Astrocyte of the spinal cord (primary cell): ENCODE measurements around the gene KRTAP10-10.

ENCODE experiments used
- DNase-seq: peaks from one replicate; pipeline ENCODE4 v3.0.0; 2011; ENCODE audit warnings: low read depth, low spot score
- H3K4me3 ChIP-seq: 2 replicates; pipeline ENCODE4 v1.5.1; 2011; ENCODE audit warnings: low read depth, mild to moderate bottlenecking, low read length, moderate library complexity
- in situ Hi-C: cut with HindIII; loops from 2 replicates; pipeline ENCODE4 v1.10.0; 2017; ENCODE audit warnings: low sequenced_read_pairs
- TF ChIP-seq, protein P1 (sequence below): IDR thresholded peaks from 2 replicates; pipeline ENCODE4 v1.5.1; 2012; ENCODE audit warnings: low read depth, mild to moderate bottlenecking, low read length, inconsistent platforms

The KRTAP10-10 gene

DNA sequence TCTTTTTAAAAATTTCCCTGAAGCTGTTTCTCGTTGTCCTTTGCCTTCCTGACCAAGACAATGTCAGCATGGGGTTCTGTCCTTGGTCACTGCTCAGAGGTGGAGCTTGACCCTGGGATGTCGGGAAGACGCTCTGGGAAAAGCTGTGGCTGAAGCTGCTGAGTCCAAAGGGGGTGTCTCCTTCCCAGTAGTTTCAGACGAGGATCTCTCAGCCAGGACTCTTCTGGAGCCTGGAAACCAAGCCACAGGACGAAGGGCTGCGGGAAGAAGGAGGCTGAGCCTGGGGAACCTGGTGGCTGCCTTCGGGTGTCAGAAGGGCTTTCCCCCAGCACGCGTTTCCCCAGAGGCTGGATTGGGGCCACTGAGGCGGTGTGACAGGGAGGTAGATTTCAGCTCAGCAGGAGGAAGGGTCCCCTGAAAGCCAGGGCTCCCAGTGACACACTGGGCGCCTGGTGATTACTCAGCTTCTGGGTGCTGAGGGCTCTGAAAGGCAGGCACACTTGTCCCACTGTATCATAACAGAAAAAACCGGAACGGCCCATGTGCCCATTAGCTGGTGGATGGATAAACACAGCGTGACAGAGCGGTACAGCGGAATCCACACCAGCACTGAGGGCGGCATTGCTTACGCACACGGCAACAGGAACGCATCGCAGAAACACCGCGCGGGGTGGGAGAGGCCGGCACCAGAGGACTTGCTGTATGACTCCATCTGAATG lies 49.8 kb downstream of the KRTAP10-10 start:
- no peak overlapping the region for H3K4me3 ChIP-seq
- in situ Hi-C loops = no loop called here
- TF ChIP-seq, protein P1, sequence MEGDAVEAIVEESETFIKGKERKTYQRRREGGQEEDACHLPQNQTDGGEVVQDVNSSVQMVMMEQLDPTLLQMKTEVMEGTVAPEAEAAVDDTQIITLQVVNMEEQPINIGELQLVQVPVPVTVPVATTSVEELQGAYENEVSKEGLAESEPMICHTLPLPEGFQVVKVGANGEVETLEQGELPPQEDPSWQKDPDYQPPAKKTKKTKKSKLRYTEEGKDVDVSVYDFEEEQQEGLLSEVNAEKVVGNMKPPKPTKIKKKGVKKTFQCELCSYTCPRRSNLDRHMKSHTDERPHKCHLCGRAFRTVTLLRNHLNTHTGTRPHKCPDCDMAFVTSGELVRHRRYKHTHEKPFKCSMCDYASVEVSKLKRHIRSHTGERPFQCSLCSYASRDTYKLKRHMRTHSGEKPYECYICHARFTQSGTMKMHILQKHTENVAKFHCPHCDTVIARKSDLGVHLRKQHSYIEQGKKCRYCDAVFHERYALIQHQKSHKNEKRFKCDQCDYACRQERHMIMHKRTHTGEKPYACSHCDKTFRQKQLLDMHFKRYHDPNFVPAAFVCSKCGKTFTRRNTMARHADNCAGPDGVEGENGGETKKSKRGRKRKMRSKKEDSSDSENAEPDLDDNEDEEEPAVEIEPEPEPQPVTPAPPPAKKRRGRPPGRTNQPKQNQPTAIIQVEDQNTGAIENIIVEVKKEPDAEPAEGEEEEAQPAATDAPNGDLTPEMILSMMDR = no peak
- no peak for DNase-seq

DNA sequence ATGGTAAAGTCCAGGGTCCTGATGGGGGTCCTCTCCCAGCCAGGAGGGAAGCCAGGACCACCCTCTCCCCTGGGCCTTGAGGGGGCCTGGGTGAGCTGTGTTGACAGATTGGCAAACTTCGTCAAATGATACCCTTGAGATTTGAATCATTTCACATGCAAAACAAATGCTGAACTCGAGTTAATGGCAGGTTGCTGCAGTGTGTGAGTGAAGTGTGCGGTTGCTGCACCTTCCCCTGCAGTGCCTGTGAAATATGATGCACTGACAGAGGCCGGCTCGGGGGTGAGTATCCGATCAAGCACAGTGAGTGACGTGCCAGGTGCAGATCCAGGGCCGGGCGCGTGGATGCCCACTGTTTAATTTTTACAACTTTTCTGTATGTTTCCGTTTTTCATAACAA lies 50.5 kb downstream of the KRTAP10-10 start:
- H3K4me3 ChIP-seq = no peak overlapping the region
- no peak for DNase-seq
- in situ Hi-C loops = no loop called here
- TF ChIP-seq, protein P1 = no peak
